Hepatocyte (in vitro differentiated cells): ENCODE data around the gene FAM118A.

Experiments used
- CTCF ChIP-seq: fragments of 200-600 bp; sonication (generic); IDR thresholded peaks from 2 replicates; pipeline ENCODE4 v1.5.1; 2016; ENCODE audit warnings: antibody characterized with exemption, mild to moderate bottlenecking; ENCODE audit not compliant: poor library complexity
- EZH2 ChIP-seq: fragments of 200-600 bp; sonication (generic); IDR thresholded peaks from 2 replicates; pipeline ENCODE4 v1.6.1; 2016; ENCODE audit warnings: antibody characterized with exemption, mild to moderate bottlenecking, borderline replicate concordance
- EZH2phosphoT487 ChIP-seq: fragments of 200-600 bp; sonication (generic); IDR thresholded peaks from one replicate; pipeline ENCODE4 v1.6.1; 2018; ENCODE audit warnings: antibody characterized with exemption, mild to moderate bottlenecking, low read depth, moderate library complexity; ENCODE audit not compliant: unreplicated experiment, severe bottlenecking

GRCh38 chr22:45295492-45295891 lies 14.2 kb upstream of the FAM118A start:
- TF ChIP-seq EZH2 (no peak), CTCF (no peak), EZH2phosphoT487 (no peak)
